Lung microvascular endothelial cell (primary cell): ENCODE measurements around the gene PRELP. TPM values are rescaled to one million over a fixed set of nuclear protein-coding genes. Genes with fewer than 3 reads are reported as not detected.

Source experiments
- DNase-seq, 2 donors: peaks; one replicate each; pipeline versions ENCODE4 v3.0.0 to v3.0.0-alpha.2; 2010; ENCODE audit warnings: low read depth in 2 of 2
- total RNA-seq: library from RNA; depleted of rRNA; stranded (reverse); fragments of >200 nt; gene quantifications from 2 replicates; pipeline ENCODE4 v1.2.1, GENCODE V29; 2014

Gene PRELP
- total RNA-seq, 1 donor from 2014 or later = not detected

GRCh38 chr1:203453616-203454015, 22.0 kb upstream of the PRELP start:
- DNase-seq = no peak

DNA sequence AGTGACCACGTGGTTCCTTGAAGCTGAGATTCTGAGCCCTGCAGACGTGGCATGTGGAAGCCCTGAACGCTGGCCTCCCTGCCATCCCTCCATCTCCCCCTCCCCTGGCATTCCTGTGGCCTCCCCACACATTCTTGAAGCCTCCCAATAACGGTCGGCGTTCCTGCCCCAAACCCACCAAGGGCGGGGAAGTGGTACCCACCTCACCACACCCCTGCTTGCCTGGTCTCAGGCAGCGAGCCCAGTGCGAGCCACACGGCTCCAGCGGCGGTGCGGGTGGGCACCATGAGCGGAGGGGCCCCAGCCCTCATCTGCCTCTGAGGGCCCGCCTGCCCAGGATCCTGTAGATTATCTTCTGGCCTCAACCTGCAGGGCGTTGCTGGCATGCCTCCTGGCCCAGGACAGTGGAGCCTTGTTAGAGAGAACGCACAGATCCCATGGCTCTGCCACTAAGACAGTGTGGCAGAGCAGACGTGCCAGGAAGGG, 20.6 kb upstream of the PRELP start:
- no peak for DNase-seq

- no peak for DNase-seq
Observed at GRCh38 chr1:203455706-203456105, 19.9 kb upstream of the PRELP start.

- no peak for DNase-seq
Observed at GRCh38 chr1:203456577-203456976, 19.0 kb upstream of the PRELP start.

DNA sequence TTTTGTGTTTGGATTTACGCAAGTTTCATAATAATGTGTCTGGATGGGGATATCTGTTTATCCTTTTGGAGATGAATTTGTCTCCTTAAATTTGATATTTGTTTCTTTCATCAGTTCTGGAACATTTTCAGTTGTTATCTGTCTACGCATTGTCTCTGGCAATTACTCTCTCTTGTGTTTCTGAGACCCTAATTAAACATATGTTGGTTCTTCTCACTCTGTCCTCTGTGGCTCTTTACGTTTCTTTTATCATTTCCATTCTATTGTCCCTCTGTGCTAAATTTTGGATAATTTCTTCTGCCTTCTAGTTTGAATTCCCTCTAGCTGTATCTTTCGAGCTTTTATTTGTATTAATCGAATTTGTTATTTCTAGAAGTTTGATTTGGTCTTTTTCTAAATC, 17.5 kb upstream of the PRELP start:
- no peak for DNase-seq

DNA sequence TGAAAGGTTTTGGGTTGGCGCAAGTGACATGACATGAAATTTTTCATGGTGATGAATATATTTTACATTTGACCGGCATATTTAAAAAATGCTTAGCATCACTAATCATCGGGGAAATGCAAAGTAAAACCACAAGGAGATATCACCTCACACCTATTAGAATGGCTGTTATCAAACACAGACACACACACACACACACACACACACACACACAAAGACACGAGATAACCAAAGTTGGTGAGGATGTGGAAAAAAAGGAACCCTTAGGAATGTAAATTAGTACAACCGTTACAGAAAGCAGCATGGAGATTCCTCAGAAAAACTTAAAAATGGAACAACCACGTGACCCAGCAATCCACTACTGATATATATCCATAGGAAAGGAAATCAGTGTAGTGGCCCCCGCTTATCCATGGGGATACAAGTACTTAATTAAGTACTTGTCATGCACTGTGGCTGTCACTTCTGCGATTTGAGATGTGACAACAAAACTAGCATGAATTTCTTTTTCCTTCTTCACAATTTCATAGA, 15.9 kb upstream of the PRELP start:
- no peak for DNase-seq

DNA sequence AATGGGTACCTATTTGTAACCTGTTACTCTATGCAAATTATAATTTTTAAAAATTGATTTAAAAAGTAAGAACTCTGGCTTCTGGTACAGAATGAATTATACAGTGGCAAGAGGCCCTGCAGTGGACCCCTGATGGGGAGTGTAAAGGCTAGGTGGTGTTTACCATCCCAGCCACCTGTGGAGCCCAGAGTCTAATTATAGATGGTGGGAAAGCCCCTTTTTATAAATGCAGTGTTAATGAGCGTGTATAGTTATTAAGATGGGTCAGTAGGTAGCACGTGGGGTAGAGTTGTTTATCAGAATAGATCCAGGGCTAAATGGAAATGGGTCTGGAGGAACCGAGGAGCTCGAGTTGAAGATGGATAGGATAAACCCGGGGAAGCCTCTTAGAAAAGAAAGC, 13.9 kb upstream of the PRELP start:
- no peak for DNase-seq

DNA sequence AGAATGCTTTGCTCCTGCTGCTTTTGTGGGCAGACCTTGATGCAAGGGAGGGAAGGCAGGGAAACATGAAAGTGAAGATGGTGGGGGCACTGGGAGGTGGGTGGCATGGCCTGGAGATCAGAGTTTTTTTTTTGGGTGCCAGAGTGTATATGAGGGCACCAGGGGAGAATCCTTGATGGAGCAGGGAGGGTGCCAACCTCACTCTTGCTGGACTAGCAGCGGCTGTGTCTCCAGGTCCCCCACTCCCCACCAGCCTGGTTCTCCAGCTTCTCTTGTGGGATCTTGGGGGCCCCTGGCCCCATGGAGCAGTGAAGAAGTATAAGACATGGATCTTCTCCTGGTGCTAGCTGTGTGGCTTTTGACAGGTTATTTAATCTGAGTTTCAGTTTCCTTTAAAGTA, 13.5 kb upstream of the PRELP start:
- no peak for DNase-seq

DNA sequence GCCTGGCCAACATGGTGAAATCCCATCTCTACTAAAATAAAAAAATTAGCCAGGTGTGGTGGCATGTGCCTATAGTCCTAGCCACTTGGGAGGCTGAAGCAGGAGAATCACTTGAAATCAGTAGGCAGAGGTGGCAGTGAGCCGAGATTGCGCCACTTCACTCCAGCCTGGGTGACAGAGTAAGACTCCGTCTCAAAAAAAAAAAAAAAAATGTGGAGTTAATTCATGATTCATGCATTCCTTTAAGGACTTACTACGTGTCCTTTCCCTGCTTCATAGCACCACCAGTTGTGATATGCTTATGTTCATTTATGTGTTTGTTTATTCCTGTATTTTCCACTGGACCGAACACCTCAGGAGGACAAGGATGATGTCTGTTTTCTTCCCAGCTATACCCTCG, 12.7 kb upstream of the PRELP start:
- DNase-seq = peak in 1 of 2 donors; percentile 27

DNA sequence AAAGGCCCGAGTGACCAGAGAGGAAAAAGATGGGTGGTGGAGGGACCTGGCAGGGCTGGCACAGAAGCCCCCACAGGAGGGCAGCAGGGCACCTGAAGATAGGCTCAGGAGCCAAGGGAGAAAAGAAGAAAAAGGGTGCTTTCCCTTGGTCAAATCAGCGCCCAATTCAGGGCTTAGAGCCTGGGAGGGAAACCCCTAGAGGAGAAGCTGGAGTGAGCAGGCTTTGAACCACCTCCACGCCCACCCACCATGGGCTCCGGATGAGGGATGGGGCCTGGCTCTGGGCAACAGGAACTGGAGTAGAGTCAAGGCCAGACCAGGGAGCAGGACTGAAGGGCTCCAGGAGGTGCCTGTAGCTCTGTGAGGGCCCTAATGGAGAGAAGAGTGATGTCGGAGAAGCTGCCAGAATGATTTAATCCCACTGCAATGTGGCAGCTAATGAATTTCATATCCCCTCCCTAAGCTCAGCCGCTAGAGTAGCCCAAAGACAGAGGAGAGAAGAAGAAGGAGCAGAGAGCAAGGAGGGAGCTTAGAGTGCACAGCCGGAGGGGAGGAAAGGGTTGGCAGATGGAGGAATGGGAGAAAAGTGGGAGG, 12.0 kb upstream of the PRELP start:
- no peak for DNase-seq

GRCh38 chr1:203464226-203464625, 11.4 kb upstream of the PRELP start:
- no peak for DNase-seq

GRCh38 chr1:203464743-203465142, 10.9 kb upstream of the PRELP start:
- DNase-seq = no peak

DNA sequence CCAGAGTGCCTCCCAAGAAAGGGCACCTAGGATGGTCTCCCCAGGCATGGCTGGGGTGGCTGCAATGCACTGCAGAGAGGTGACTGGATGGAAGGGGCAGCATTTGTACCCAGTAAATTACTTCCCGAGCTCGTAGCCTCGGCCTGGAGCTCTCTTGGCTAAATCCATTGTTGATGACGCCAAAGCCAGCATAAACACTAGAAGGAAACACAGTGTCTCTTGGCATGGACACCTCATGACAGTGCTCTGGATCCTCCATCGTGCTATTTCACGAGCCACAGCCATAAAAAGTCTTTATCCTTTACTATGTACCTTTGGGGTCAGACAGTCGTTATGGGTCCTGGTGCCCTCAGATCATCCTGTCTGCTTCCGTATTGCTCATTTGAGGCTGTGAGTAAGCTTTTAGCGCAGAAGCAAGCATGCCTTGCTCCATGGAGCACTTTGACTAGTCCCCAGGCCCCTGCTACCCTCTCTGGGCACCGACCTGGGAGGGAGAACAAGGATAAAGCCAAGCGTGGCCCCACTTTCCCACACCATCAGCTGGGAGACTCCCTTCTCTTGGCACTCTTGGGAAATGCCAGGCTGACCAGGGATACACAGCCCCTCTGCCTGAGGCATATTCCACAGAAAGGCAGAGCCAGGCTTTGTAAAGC, 10.3 kb upstream of the PRELP start:
- DNase-seq = peak in 1 of 2 donors; percentile 41

- no peak for DNase-seq
Observed at GRCh38 chr1:203465948-203466347, 9.7 kb upstream of the PRELP start.

DNA sequence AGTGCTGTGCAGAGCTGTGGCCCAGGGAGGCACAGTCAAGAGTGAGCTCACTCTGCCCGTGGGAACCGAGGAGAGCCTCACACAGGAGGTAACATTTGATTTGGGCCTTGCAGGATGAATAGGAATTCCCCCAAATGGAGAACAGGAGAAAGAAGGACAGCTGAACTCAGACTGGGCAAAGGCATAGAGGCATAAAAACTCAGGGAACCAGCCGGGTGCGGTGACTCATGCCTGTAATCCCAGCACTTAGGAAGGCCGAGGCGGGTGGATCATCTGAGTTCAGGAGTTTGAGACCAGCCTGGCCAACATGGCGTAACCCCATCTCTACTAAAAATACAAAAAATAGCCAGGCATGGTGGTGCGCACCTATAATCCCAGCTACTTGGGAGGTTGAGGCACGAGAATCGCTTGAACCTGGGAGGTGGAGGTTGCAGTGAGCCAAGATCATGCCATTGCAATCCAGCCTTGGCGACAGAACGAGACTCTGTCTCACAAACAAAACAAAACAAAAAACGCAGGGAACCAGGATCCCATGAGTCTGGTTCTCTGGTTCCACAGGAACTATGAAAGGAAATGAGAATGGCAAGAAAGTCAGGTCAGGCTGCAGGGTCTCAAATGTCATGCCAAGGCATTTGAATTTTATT, 8.6 kb upstream of the PRELP start:
- DNase-seq = peak in 1 of 2 donors; percentile 12

DNA sequence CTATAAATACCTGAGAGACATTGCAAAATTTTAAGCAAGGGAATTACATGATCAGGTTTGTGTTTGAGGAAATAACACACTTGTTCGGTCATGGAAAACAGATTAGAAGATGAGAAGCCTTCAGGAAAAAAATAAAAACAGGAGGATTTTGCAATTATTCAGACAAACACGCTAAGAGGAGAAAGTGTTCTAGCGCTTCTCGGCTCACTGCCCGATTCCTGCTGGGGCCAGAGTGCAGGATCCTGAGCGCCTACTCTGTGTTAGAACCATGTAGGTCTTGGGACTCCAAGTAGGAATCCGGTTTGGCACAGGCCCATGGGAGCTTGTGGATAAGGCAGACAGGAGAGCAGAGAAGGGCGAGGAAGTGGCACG, 8.1 kb upstream of the PRELP start:
- DNase-seq = peak in 1 of 2 donors; percentile 29

DNA sequence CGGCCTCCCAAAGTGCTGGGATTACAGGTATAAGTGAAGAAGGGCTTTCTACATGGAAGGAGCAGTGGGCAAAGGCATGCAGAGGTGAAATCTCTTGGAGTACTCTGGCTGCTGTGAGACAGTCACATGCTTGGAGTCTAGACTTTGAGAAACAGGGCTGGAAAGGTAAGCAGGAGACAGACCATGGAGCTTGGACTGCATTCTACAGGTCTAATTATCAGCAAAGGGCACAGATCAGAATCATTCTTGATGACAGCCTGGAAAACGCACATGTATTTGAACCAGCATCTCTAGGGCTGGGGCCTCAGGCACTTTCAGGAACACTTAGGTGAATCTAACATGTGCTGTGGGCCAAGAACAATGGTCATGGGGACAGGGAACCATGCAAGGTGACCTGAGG, 7.3 kb upstream of the PRELP start:
- DNase-seq = no peak

DNA sequence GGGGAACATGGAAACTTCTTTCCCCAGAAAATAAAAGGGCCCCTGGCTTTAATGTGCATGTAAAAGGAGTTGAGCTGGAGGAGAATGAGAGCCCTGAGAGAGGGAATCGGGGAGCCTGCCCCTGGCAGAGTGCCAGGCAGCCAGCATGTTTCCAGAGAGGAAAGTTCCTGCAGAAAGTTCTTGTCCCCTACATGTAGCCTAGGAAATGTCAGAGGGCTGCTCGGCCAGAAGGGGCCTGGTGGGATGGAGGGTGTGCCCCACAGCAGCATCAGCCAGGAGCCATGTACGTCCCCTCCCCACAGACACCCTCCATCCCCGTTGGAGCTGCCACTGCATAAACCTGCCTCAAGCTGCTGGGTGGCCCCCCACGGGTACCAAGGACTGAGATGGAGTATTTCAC, 5.4 kb upstream of the PRELP start:
- DNase-seq = no peak

GRCh38 chr1:203471841-203472240, 3.8 kb upstream of the PRELP start:
- DNase-seq = no peak

DNA sequence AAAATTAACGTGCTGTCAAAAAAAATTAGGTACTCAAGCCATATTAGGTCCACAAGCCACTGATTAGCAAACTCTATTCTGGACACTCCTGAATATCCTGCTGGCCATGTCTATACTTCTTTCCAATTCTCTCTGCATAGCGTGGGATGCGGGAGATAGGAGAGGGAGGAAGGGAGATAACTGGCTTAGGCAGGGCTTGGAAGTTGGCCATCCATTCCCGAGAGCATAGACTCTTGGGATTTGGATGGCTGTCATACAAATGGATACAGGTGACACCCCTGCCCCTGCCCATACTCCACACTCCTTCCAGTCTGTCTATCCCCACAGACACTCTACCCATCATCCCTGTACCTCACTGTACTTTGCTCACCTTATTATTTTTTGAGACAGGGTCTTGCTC, 2.3 kb upstream of the PRELP start:
- DNase-seq = no peak

DNA sequence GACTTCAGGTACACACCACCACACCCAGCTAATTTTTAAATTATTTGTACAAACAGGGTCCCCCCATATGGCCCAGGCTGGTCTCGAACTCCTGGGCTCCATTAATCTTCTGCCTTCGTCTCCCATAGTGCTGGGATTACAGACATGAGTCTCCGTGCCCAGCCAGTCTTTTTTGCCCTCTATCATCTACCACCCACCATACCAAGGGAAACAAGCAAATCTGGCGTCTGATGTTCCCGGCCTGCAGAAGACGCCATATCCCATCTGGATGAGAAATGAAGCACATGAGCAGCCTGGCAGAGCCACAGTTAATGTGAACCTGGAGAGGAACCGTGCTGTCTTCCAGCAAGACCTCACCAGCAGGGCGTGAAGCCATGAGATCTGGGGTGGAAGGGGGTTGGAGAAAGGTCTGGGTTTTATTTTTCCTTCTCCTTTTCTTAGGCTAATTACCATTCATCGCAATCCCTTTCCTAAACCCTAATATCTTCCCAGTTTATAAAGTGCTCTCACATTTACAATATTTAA, 1.8 kb upstream of the PRELP start:
- no peak for DNase-seq

DNA sequence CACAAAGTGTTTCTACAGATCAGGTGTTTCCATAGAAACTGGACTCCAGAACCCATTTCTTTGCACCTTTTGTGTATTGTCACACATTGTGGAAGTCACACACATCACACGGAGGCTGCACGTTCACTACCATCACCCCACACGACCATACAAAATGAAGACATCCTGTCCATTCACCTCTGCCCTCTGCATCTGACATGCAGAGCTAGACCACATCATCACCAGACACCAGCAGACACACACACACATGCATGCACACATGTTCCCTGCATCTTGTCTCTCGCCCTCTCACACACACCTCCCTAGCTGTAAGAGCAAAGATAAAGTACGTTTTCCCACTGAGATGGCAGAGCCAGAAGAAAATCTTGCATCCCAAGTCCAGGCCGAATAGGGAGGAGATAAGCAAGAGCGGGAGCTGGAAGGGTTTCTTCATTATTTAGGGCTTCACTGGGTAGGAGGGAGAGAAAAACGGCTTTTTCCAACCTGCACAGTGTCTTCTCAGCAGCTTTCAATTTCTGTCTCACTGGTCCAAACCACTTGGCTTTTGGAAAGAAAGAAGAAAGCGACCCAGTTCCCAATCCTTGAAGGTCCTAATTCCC, 709 bp downstream of the PRELP start:
- DNase-seq = no peak
